Rectal smooth muscle tissue (tissue), 1 donor: Measurements from ENCODE around the gene CEND1.

ENCODE experiments used
- H3K27ac ChIP-seq: one replicate; pipeline ENCODE4 v1.7.0; 2013; ENCODE audit warnings: low read depth, low read length, inconsistent platforms
- H3K27me3 ChIP-seq: one replicate; pipeline ENCODE4 v1.7.0; 2013; ENCODE audit warnings: low read length; ENCODE audit not compliant: control insufficient read depth, insufficient read depth
- H3K36me3 ChIP-seq: one replicate; pipeline ENCODE4 v1.7.0; 2013; ENCODE audit warnings: low read length; ENCODE audit not compliant: control insufficient read depth, insufficient read depth
- H3K4me1 ChIP-seq: one replicate; pipeline ENCODE4 v1.7.0; 2013; ENCODE audit warnings: low read length; ENCODE audit not compliant: control insufficient read depth, insufficient read depth
- H3K4me3 ChIP-seq: one replicate; pipeline ENCODE4 v1.7.0; 2013; ENCODE audit warnings: low read length
- H3K9ac ChIP-seq: one replicate; pipeline ENCODE4 v1.7.0; 2013; ENCODE audit warnings: low read length

The CEND1 gene

DNA sequence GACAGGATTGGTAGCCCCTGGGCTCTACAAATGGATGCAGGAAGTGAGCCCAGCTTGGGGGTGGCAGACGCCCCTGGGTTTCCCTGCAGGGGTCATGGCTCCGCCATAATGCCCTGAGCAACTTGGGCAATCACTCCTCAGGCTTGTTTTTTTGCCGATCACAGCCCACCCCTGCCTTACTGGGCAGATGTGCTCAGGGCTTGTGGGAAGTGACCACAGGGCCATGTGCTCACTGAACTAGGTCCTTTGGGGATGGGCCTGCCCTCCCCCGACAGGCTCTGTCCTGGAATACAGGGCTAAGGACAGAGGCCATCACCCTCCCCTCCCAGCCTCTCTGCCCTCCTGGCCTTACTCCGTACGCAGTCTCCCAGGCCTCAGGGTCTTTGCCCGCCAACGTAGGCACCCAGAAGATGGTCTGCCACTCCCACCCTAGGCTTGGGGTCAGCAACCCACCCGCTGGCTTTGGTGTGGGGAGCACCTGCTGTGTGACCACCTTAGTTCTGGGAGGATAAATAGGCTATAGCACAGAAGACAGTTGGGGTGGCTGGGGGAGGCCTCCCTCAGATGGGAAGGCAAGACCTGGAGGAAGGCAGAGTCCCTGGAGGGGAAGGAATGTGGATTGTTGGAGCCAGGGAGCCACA, 23.7 kb upstream of the CEND1 start:
- Histone ChIP-seq H3K27ac (no peak overlapping the region), H3K36me3 (peaks cover 23% of the 10 kb centered on the region), H3K4me1 (peaks cover 9% of the 10 kb centered on the region), H3K4me3 (no peak overlapping the region), H3K27me3 (no peaks in the 10 kb centered on the region), H3K9ac (no peak overlapping the region)

DNA sequence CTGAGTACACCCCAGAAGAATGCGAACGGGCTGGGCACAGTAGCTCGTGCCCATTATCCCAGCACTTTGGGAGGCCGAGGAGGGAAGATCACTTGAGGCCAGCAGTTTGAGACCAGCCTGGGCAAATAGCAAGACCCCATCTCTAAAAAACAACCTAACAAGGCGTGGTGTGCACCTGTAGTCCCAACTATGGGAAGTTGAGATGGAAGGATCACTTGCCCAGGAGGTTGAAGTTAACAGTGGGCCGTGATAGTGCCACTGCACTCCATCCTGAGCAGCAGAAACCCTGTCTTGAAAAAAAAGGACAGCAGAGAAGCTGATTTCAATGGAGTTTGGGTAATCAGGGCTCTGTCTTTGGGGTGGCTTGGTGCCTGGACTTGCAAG, 23.2 kb upstream of the CEND1 start:
- Histone ChIP-seq H3K27me3 (no peaks in the 10 kb centered on the region), H3K4me1 (peaks cover 9% of the 10 kb centered on the region), H3K4me3 (no peak overlapping the region), H3K36me3 (peaks cover 23% of the 10 kb centered on the region), H3K9ac (no peak overlapping the region), H3K27ac (no peak overlapping the region)

DNA sequence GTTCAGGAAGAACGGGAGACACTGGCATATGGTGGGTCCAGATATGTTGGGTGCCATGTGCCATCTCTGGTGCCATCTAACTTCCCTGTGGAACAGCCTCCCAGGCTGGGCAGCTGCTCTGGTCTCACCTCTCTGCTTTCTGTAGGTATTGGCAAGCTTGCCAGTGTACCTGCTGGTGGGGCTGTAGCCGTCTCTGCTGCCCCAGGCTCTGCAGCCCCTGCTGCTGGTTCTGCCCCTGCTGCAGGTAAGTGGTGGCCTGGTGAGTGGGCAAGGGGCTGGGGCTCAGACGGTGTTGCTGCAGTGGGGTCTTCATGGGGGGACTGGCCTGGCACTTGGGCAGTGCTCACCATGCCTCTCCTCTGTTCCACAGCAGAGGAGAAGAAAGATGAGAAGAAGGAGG, 22.5 kb upstream of the CEND1 start:
- no peak overlapping the region for H3K4me3 ChIP-seq
- H3K27me3 ChIP-seq: no peaks in the 10 kb centered on the region
- H3K27ac ChIP-seq: no peak overlapping the region
- no peak overlapping the region for H3K9ac ChIP-seq
- peaks cover 23% of the 10 kb centered on the region for H3K36me3 ChIP-seq
- peaks cover 9% of the 10 kb centered on the region for H3K4me1 ChIP-seq

GRCh38 chr11:811446-812245, 21.8 kb upstream of the CEND1 start:
- Histone ChIP-seq H3K27ac (no peak overlapping the region), H3K36me3 (peaks cover 23% of the 10 kb centered on the region), H3K4me3 (no peak overlapping the region), H3K4me1 (peaks cover 9% of the 10 kb centered on the region), H3K27me3 (no peaks in the 10 kb centered on the region), H3K9ac (no peak overlapping the region)

DNA sequence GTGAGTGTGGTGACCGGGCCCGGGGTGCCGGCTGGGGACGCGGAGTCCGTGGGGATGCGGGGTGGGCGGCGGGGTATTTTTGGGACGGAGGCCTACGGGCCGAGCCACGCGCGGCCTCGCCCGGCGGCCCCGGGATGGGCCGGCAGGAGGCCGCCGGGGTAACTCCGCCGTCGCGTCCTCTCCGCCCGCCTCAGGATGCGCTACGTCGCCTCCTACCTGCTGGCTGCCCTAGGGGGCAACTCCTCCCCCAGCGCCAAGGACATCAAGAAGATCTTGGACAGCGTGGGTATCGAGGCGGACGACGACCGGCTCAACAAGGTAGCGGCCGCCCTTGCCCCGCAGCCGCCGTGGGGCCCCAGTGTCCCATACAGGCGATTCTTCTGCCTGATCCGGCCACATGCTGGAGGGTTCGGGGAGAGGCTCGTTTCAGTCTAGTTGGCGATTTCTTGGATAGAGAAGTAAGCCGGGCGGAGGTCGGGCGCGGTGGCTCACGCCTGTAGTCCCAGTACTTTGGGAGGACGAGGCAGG, 20.2 kb upstream of the CEND1 start:
- H3K27me3 ChIP-seq: no peaks in the 10 kb centered on the region
- peak overlapping the region; percentile 100 for H3K27ac ChIP-seq
- peak overlapping the region; percentile 93 for H3K9ac ChIP-seq
- peak overlapping the region; percentile 89 for H3K4me3 ChIP-seq
- H3K36me3 ChIP-seq: peaks cover 23% of the 10 kb centered on the region
- peaks cover 13% of the 10 kb centered on the region for H3K4me1 ChIP-seq

DNA sequence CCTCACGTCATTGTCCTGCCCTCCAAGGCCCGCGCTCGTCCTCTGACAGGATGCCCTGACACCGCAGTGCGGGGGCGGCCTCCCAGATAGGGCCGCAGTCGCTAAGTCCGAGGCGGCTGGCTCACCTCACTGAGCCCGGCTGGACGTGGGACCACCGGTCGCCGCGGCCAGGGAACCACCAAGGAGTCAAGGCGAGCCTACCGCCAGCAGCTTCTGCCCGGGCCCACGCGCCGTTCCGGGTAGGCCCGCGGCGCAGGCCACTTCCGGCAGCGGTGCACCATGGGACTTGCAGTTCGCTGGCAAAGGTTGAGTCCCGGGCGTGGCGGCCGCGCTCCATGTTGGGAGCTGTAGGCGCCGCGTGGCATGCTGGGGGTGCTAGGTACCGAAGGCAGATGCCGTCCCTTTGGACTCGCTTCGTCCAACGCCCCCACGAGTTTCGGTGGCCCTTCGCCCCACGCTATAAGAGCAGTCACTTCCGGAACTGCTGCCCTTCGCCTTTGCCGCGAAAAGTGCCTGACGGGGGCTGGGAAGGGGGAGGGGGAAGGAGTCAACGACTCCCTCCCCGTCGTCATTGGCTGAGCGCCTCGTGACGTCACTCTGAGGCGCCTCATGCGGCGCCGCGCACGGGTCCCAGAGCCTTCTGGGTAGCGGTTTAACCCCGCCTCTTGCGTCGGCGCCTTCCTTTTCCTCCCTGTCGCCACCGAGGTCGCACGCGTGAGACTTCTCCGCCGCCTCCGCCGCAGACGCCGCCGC, 19.6 kb upstream of the CEND1 start, which contains the start of gene RPLP2:
Gene RPLP2, plus strand, starts transcription at position 681 of the 753 bp plus-strand sequence. CDS start 268 bp downstream, outside the sequence.
- H3K36me3 ChIP-seq: peaks cover 23% of the 10 kb centered on the region
- H3K27ac ChIP-seq: peak within 1 kb of the TSS; percentile 100
- peaks cover 16% of the 10 kb centered on the region for H3K4me1 ChIP-seq
- peak within 1 kb of the TSS; percentile 89 for H3K4me3 ChIP-seq
- H3K27me3 ChIP-seq: no peaks in the 10 kb centered on the region
- H3K9ac ChIP-seq: peak within 1 kb of the TSS; percentile 93

- Histone ChIP-seq H3K4me1 (peaks cover 21% of the 10 kb centered on the region), H3K4me3 (peak overlapping the region; percentile 89), H3K9ac (peak overlapping the region; percentile 93), H3K36me3 (peaks cover 22% of the 10 kb centered on the region), H3K27me3 (no peaks in the 10 kb centered on the region), H3K27ac (peak overlapping the region; percentile 100)
Observed at GRCh38 chr11:808427-809286, 18.8 kb upstream of the CEND1 start.

DNA sequence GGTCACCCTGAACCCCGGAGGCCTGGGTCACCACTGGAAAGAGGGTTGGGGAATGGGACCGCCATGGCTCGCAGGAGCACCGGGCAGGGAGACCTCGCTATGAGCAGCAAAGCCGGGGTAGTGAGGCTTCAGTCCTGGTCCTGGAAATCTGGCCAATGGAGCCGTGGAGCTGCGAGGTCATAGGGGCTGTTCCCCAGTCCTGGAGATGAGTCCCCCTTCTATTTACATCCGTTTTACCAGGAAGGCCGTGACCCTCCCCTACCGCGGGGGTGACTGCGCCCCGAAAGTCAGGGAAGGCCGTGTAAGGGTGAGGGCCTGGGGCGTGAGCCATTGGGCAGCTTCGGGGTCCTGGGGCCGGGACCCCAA, 14.7 kb upstream of the CEND1 start:
- peaks cover 11% of the 10 kb centered on the region for H3K4me1 ChIP-seq
- peak overlapping the region; percentile 61 for H3K4me3 ChIP-seq
- H3K36me3 ChIP-seq: no peaks in the 10 kb centered on the region
- no peak overlapping the region for H3K9ac ChIP-seq
- peak overlapping the region; percentile 87 for H3K27ac ChIP-seq
- H3K27me3 ChIP-seq: no peaks in the 10 kb centered on the region

GRCh38 chr11:803770-804598, 14.1 kb upstream of the CEND1 start:
- H3K36me3 ChIP-seq: peaks cover 3% of the 10 kb centered on the region
- H3K27ac ChIP-seq: no peak overlapping the region
- no peaks in the 10 kb centered on the region for H3K27me3 ChIP-seq
- H3K9ac ChIP-seq: no peak overlapping the region
- peaks cover 11% of the 10 kb centered on the region for H3K4me1 ChIP-seq
- H3K4me3 ChIP-seq: peak overlapping the region; percentile 61

GRCh38 chr11:803467-803742, 13.5 kb upstream of the CEND1 start:
- Histone ChIP-seq H3K27ac (no peak overlapping the region), H3K9ac (no peak overlapping the region), H3K36me3 (peaks cover 3% of the 10 kb centered on the region), H3K4me1 (peaks cover 11% of the 10 kb centered on the region), H3K4me3 (no peak overlapping the region), H3K27me3 (no peaks in the 10 kb centered on the region)

- no peak overlapping the region for H3K27ac ChIP-seq
- H3K4me1 ChIP-seq: peaks cover 11% of the 10 kb centered on the region
- no peak overlapping the region for H3K4me3 ChIP-seq
- peaks cover 3% of the 10 kb centered on the region for H3K36me3 ChIP-seq
- H3K27me3 ChIP-seq: no peaks in the 10 kb centered on the region
- H3K9ac ChIP-seq: no peak overlapping the region
Observed at GRCh38 chr11:802693-803466, 13.0 kb upstream of the CEND1 start.
